Esophagus squamous epithelium (tissue), 5 donors: ENCODE results near the gene HBG2. TPM values are rescaled to one million over a fixed set of nuclear protein-coding genes. Genes with fewer than 3 reads are reported as not detected.

Experiments used
- DNase-seq: peaks from one replicate; lab custom pipeline; 2025; lab: John Stamatoyannopoulos, UW
- H3K27ac ChIP-seq, 4 donors: fragments of 200-600 bp; sonication (generic); one replicate each; pipeline ENCODE4 v1.5.1; 2016 to 2019; ENCODE audit warnings: mild to moderate bottlenecking in 1 of 4
- H3K27me3 ChIP-seq, 4 donors: fragments of 200-600 bp; sonication (generic); 1 replicate in 3 of 4; 2 replicates in 1 of 4; pipeline versions ENCODE4 v1.5.1 to v1.6.0; 2017 to 2021; ENCODE audit warnings: antibody characterized with exemption in 1 of 4
- H3K36me3 ChIP-seq, 3 donors: fragments of 200-600 bp; sonication (generic); one replicate each; pipeline ENCODE4 v1.5.1; 2016 to 2019
- H3K4me1 ChIP-seq, 3 donors: fragments of 200-600 bp; sonication (generic); one replicate each; pipeline ENCODE4 v1.5.1; 2017 to 2019
- H3K4me3 ChIP-seq, 4 donors: fragments of 200-600 bp; sonication (generic); 1 replicate in 3 of 4; 2 replicates in 1 of 4; pipeline ENCODE4 v1.5.1; 2016 to 2019; ENCODE audit warnings: mild to moderate bottlenecking in 2 of 4, moderate library complexity in 1 of 4
- H3K9me3 ChIP-seq, 3 donors: fragments of 200-600 bp; sonication (generic); one replicate each; pipeline ENCODE4 v1.5.1; 2016 to 2019
- POLR2A ChIP-seq, 4 donors: fragments of 450-650 bp; IDR thresholded peaks; one replicate each; pipeline ENCODE4 v1.6.1; 2017; ENCODE audit warnings: antibody characterized with exemption in 4 of 4, mild to moderate bottlenecking in 4 of 4, moderate library complexity in 3 of 4
- WGBS, 2 donors: methylation state at CpG; one replicate each; pipeline ENCODE4 v1.1.5; 2018; 5-methylcytosine and 5-hydroxymethylcytosine counted together
- intact Hi-C: fragments of 100-400 bp; cut with DNase I; formaldehyde crosslinking; loops from one replicate; pipeline ENCODE4 v1.15.0; 2022
- total RNA-seq, 4 donors: library from RNA; depleted of rRNA; stranded (reverse); fragments of >200 nt; gene quantifications; one replicate each; pipeline ENCODE4 v1.1.0, GENCODE V29; 2016
- TF ChIP-seq, protein P1 (sequence below), 6 experiments: fragments of 450-650 bp in 4 of 6; fragments of 200-600 bp in 2 of 6; sonication (generic) in 2 of 6; IDR thresholded peaks; one replicate each; pipeline ENCODE4 v1.5.1; 2016 to 2019; ENCODE audit warnings: antibody characterized with exemption in 6 of 6, mild to moderate bottlenecking in 4 of 6, moderate library complexity in 4 of 6
- donor health status: DM: yes; HTN: yes; CAD: no.

HBG2 gene
- total RNA-seq, 4 donors from 2014 or later: not detected

DNA sequence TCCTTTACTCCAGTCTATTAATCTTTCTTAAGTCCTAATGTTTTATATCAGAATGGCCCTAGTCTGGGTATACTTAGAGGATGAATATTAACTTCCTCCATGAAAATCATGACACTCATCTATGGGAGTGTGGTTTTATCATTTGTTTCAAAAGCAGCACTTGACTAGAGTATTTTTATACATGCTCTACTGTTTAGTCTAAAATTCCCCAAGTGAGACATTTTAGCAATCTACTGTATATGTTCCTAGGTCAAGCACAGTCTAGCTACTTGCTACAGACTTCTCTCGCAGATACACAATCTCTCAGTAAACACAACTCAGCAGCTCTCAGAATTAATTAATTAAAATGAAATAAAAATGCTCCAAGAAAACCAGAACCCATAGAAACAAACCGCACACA is 24.8 kb downstream of the HBG2 start:
- intact Hi-C loops: no loop called here
- WGBS, 2 donors: 70 to 74% methylated on average over 2 of the region's 2 CpGs
- H3K9me3 ChIP-seq: no peaks in the 10 kb centered on the region
- no peak overlapping the region for H3K27ac ChIP-seq
- H3K4me1 ChIP-seq: no peaks in the 10 kb centered on the region
- TF ChIP-seq, protein P1, sequence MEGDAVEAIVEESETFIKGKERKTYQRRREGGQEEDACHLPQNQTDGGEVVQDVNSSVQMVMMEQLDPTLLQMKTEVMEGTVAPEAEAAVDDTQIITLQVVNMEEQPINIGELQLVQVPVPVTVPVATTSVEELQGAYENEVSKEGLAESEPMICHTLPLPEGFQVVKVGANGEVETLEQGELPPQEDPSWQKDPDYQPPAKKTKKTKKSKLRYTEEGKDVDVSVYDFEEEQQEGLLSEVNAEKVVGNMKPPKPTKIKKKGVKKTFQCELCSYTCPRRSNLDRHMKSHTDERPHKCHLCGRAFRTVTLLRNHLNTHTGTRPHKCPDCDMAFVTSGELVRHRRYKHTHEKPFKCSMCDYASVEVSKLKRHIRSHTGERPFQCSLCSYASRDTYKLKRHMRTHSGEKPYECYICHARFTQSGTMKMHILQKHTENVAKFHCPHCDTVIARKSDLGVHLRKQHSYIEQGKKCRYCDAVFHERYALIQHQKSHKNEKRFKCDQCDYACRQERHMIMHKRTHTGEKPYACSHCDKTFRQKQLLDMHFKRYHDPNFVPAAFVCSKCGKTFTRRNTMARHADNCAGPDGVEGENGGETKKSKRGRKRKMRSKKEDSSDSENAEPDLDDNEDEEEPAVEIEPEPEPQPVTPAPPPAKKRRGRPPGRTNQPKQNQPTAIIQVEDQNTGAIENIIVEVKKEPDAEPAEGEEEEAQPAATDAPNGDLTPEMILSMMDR (IDR thresholded peaks at IDR 0.05): no peak
- no peak for TF ChIP-seq POLR2A (IDR thresholded peaks at IDR 0.05)
- H3K4me3 ChIP-seq: no peak overlapping the region
- H3K36me3 ChIP-seq: no peaks in the 10 kb centered on the region
- DNase-seq: no peak
- H3K27me3 ChIP-seq: no peaks in the 10 kb centered on the region

DNA sequence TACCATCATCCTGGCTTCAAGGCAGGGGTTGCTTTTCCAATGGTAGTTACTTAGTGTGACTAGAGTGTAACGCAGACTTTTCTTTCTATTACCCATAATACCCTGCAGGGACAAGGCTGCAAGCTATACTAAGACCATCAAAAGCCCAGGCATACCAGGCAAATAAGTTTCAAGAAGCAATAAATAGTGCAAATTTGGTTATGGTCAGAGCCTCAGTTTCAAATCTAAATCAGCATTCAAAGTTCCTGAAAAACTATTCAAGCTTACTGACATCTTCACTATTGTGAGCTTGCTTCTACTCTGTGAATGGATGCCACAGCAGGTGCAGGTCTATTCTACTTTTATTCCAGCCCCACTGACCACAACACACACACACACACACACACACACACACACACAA is 25.2 kb downstream of the HBG2 start:
- H3K9me3 ChIP-seq: no peaks in the 10 kb centered on the region
- intact Hi-C loops: no loop called here
- WGBS, 2 donors: 67 to 81% methylated on average over 1 of the region's 1 CpG
- no peaks in the 10 kb centered on the region for H3K27me3 ChIP-seq
- H3K4me1 ChIP-seq: no peaks in the 10 kb centered on the region
- H3K27ac ChIP-seq: no peak overlapping the region
- no peaks in the 10 kb centered on the region for H3K36me3 ChIP-seq
- H3K4me3 ChIP-seq: no peak overlapping the region
- TF ChIP-seq POLR2A (IDR thresholded peaks at IDR 0.05): no peak
- TF ChIP-seq, protein P1 (IDR thresholded peaks at IDR 0.05): no peak
- no peak for DNase-seq

DNA sequence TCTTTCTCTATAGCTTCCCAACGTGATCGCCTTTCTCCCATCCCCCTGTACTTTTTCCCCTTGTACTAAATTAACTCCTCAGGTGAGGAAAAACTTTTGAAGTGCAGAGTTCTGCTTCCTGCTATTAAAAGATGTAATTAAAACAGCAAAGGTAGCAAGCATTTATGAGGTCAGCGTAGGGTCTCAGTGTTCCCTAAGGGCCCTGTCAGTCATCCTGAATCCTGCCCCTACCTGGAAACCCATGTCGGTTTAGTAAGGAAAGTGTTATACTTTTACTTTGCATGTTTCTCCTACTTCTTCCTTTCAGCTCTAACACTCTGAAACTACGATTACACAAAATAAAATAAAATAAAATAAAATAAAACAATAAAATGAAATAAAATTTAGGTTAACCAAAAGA is 26.5 kb downstream of the HBG2 start:
- no peak overlapping the region for H3K27ac ChIP-seq
- H3K9me3 ChIP-seq: no peaks in the 10 kb centered on the region
- TF ChIP-seq, protein P1 (IDR thresholded peaks at IDR 0.05): no peak
- no peak for TF ChIP-seq POLR2A (IDR thresholded peaks at IDR 0.05)
- no peak overlapping the region for H3K4me3 ChIP-seq
- intact Hi-C loops: no loop called here
- no peaks in the 10 kb centered on the region for H3K4me1 ChIP-seq
- H3K36me3 ChIP-seq: no peaks in the 10 kb centered on the region
- no peak for DNase-seq
- 55 to 58% methylated on average over 5 of the region's 5 CpGs for WGBS, 2 donors
- no peaks in the 10 kb centered on the region for H3K27me3 ChIP-seq

DNA sequence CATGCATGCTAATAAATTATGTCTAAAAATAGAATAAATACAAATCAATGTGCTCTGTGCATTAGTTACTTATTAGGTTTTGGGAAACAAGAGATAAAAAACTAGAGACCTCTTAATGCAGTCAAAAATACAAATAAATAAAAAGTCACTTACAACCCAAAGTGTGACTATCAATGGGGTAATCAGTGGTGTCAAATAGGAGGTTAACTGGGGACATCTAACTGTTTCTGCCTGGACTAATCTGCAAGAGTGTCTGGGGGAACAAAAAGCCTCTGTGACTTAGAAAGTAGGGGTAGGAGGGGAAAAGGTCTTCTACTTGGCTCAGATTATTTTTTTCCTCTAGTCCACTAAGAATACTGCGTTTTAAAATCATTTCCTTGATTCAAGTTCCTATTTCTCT is 26.9 kb downstream of the HBG2 start:
- Histone ChIP-seq H3K9me3 (no peaks in the 10 kb centered on the region), H3K4me1 (no peaks in the 10 kb centered on the region), H3K36me3 (no peaks in the 10 kb centered on the region), H3K27ac (no peak overlapping the region), H3K4me3 (no peak overlapping the region), H3K27me3 (no peaks in the 10 kb centered on the region)
- no peak for TF ChIP-seq POLR2A (IDR thresholded peaks at IDR 0.05)
- WGBS, 2 donors: 26% methylated on average over 1 of the region's 1 CpG
- DNase-seq: no peak
- intact Hi-C loops: no loop called here

DNA sequence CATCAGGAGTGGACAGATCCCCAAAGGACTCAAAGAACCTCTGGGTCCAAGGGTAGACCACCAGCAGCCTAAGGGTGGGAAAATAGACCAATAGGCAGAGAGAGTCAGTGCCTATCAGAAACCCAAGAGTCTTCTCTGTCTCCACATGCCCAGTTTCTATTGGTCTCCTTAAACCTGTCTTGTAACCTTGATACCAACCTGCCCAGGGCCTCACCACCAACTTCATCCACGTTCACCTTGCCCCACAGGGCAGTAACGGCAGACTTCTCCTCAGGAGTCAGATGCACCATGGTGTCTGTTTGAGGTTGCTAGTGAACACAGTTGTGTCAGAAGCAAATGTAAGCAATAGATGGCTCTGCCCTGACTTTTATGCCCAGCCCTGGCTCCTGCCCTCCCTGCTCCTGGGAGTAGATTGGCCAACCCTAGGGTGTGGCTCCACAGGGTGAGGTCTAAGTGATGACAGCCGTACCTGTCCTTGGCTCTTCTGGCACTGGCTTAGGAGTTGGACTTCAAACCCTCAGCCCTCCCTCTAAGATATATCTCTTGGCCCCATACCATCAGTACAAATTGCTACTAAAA is 27.8 kb downstream of the HBG2 start, which contains the start of gene HBB:
Gene HBB (minus strand): TSS at position 340 of the 579 bp plus-strand sequence. CDS start 50 bp downstream, at position 290.
- TF ChIP-seq POLR2A (IDR thresholded peaks at IDR 0.05): no peak
- TF ChIP-seq, protein P1 (IDR thresholded peaks at IDR 0.05): no peak
- Histone ChIP-seq H3K4me1 (no peaks in the 10 kb centered on the region), H3K27me3 (no peaks in the 10 kb centered on the region), H3K27ac (no peak within 1 kb of the TSS), H3K4me3 (no peak within 1 kb of the TSS), H3K36me3 (no peaks in the 10 kb centered on the region), H3K9me3 (no peaks in the 10 kb centered on the region)
- WGBS, 2 donors: 75 to 87% methylated on average over 3 of the region's 3 CpGs
- DNase-seq: no peak
- intact Hi-C loops: no loop called here

DNA sequence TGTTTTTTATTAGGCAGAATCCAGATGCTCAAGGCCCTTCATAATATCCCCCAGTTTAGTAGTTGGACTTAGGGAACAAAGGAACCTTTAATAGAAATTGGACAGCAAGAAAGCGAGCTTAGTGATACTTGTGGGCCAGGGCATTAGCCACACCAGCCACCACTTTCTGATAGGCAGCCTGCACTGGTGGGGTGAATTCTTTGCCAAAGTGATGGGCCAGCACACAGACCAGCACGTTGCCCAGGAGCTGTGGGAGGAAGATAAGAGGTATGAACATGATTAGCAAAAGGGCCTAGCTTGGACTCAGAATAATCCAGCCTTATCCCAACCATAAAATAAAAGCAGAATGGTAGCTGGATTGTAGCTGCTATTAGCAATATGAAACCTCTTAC is 29.1 kb downstream of the HBG2 start:
- intact Hi-C loops: no loop called here
- H3K4me3 ChIP-seq: no peak overlapping the region
- TF ChIP-seq, protein P1 (IDR thresholded peaks at IDR 0.05): no peak
- no peak for TF ChIP-seq POLR2A (IDR thresholded peaks at IDR 0.05)
- no peak for DNase-seq
- no peaks in the 10 kb centered on the region for H3K27me3 ChIP-seq
- no peaks in the 10 kb centered on the region for H3K36me3 ChIP-seq
- H3K4me1 ChIP-seq: no peaks in the 10 kb centered on the region
- H3K9me3 ChIP-seq: no peaks in the 10 kb centered on the region
- no peak overlapping the region for H3K27ac ChIP-seq
- WGBS, 2 donors: 41 to 48% methylated on average over 2 of the region's 2 CpGs
